UCSD-AML1 (cell line): ENCODE results near the gene ADAM8.

ENCODE experiments used
- DNase-seq: peaks from one replicate; lab custom pipeline; 2025; ENCODE audit not compliant: unreplicated experiment; lab: John Stamatoyannopoulos, UW

ADAM8 gene

GRCh38 chr10:133213641-133214467, 62.8 kb downstream of the ADAM8 start:
- no peak for DNase-seq

- DNase-seq, result no peak
These were observed 63.7 kb downstream of the ADAM8 start for GRCh38 chr10:133212853-133213494.
